Fibroblast of villous mesenchyme (primary cell): ENCODE results near the gene STK11IP. TPM values are rescaled to one million over a fixed set of nuclear protein-coding genes. Genes with fewer than 3 reads are reported as not detected.

Experiments used
- DNase-seq: peaks from one replicate; pipeline ENCODE4 v3.0.0-alpha.2; 2010; ENCODE audit warnings: low read depth
- H3K4me3 ChIP-seq: 2 replicates; pipeline ENCODE4 v1.5.1; 2011; ENCODE audit warnings: low read depth, mild to moderate bottlenecking, low read length
- CTCF ChIP-seq: IDR thresholded peaks from 2 replicates; pipeline ENCODE4 v1.5.1; 2012; ENCODE audit warnings: low read depth, mild to moderate bottlenecking, low read length; ENCODE audit not compliant: insufficient read depth
- total RNA-seq: library from RNA; depleted of rRNA; stranded (reverse); fragments of >200 nt; gene quantifications from 2 replicates; pipeline ENCODE4 v1.2.3, GENCODE V29; 2012

Gene STK11IP
- total RNA-seq, 1 donor, result 16.4 TPM

GRCh38 chr2:219559156-219559915 is 38.3 kb upstream of the STK11IP start:
- DNase-seq, result no peak
- no peak overlapping the region for H3K4me3 ChIP-seq
- no peak for TF ChIP-seq CTCF

- DNase-seq, result no peak
- H3K4me3 ChIP-seq, result no peak overlapping the region
- TF ChIP-seq CTCF, result peak; percentile 65
These were observed 37.4 kb upstream of the STK11IP start for GRCh38 chr2:219560037-219560892.

- no peak overlapping the region for H3K4me3 ChIP-seq
- DNase-seq, result no peak
- no peak for TF ChIP-seq CTCF
These were observed 36.8 kb upstream of the STK11IP start for GRCh38 chr2:219560893-219561178.

- DNase-seq, result no peak
- no peak for TF ChIP-seq CTCF
- no peak overlapping the region for H3K4me3 ChIP-seq
These were observed 36.2 kb upstream of the STK11IP start for GRCh38 chr2:219561179-219562048.

GRCh38 chr2:219562049-219563020 is 35.3 kb upstream of the STK11IP start:
- TF ChIP-seq CTCF, result no peak

GRCh38 chr2:219563271-219563928 is 34.3 kb upstream of the STK11IP start:
- no peak for TF ChIP-seq CTCF
- no peak overlapping the region for H3K4me3 ChIP-seq
- no peak for DNase-seq

More at GRCh38 chr2:219562049-219563020, 35.3 kb upstream of the STK11IP start:
- no peak overlapping the region for H3K4me3 ChIP-seq
- no peak for DNase-seq
